Astrocyte (in vitro differentiated cells and primary cell): ENCODE data around the gene EIF2D.

Source experiments
- EZH2 ChIP-seq: IDR thresholded peaks from 2 replicates; pipeline ENCODE4 v1.6.1; 2012; ENCODE audit warnings: mild to moderate bottlenecking, low read length, inconsistent platforms; ENCODE audit not compliant: insufficient read depth
- TF ChIP-seq, protein P1 (sequence below): IDR thresholded peaks from 2 replicates; pipeline ENCODE4 v1.5.1; 2011; ENCODE audit warnings: low read depth, mild to moderate bottlenecking, inconsistent platforms, low read length, moderate library complexity; ENCODE audit not compliant: insufficient read depth

DNA sequence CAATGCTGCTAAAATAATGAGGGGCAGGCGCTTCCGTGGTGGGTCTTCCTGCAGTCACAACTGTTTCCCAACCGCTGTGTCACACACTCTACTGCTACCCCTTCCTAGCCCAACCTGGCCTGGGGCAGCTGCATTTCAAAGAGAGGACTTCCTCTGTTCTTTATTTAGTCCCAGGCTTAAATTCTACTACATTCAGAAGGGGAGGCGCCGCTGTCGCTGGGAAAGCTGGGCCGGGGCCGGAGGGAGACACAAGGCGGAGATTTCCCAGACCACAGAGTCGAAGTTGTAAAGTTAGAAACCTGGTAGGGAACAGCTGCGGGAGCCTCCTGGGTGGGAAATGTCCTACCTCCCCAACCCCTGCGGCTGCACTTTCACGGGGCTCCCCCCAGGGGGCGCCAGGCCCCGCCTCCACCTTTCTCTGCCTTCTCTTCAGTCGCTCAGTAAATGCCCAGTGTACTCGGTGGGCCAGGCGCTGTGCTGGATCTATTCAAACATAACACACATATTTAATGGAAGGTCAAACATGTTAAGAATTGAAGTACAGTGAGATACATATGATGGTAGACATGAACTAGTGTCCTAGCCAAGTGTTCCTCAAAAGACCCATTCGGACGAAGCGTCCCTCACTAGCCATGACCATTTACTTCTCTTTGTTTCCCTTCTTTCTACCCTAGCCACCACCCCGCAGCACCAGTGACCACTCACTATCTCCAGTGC is 46.2 kb upstream of the EIF2D start:
- TF ChIP-seq, protein P1, sequence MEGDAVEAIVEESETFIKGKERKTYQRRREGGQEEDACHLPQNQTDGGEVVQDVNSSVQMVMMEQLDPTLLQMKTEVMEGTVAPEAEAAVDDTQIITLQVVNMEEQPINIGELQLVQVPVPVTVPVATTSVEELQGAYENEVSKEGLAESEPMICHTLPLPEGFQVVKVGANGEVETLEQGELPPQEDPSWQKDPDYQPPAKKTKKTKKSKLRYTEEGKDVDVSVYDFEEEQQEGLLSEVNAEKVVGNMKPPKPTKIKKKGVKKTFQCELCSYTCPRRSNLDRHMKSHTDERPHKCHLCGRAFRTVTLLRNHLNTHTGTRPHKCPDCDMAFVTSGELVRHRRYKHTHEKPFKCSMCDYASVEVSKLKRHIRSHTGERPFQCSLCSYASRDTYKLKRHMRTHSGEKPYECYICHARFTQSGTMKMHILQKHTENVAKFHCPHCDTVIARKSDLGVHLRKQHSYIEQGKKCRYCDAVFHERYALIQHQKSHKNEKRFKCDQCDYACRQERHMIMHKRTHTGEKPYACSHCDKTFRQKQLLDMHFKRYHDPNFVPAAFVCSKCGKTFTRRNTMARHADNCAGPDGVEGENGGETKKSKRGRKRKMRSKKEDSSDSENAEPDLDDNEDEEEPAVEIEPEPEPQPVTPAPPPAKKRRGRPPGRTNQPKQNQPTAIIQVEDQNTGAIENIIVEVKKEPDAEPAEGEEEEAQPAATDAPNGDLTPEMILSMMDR = peak; percentile 48
- no peak for TF ChIP-seq EZH2
